Measurements from ENCODE around the gene GFRA1.

- TF ChIP-seq CTCF (IDR thresholded peaks at IDR 0.05; ENCODE audit: insufficient read depth, low read length, poor library complexity, severe bottlenecking) (no peak), EZH2phosphoT487 (conservative IDR thresholded peaks at IDR 0.05; ENCODE audit: low read length) (no peak)
These were observed 159.1 kb downstream of the GFRA1 start for GRCh38 chr10:116113721-116114501.
